GM21360 (cell line): Measurements from ENCODE around the gene PPFIBP1.
"Not testable (repeated sequence)": the region's sequence is repeated elsewhere in the genome, so short reads cannot be mapped to it uniquely, and the experiment has no call there.

Experiments used
- ATAC-seq: cut with Tn5 transposase; IDR thresholded peaks from one replicate; pipeline ENCODE4 v1.9.1; 2021; ENCODE audit warnings: mild to moderate bottlenecking, moderate library complexity; ENCODE audit not compliant: unreplicated experiment

The PPFIBP1 gene

GRCh38 chr12:27622436-27623195, 98.6 kb downstream of the PPFIBP1 start:
- ATAC-seq, result no peak

- ATAC-seq, result no peak
These were observed 99.6 kb downstream of the PPFIBP1 start for GRCh38 chr12:27623645-27624044.

GRCh38 chr12:27624586-27624985, 100.6 kb downstream of the PPFIBP1 start:
- ATAC-seq, result no peak

- no peak for ATAC-seq
These were observed 103.3 kb downstream of the PPFIBP1 start for GRCh38 chr12:27627123-27627852.

GRCh38 chr12:27627853-27628469, 104.0 kb downstream of the PPFIBP1 start:
- not testable (repeated sequence) for ATAC-seq

- not testable (repeated sequence) for ATAC-seq
These were observed 106.2 kb downstream of the PPFIBP1 start for GRCh38 chr12:27630219-27630618.

- no peak for ATAC-seq
These were observed 107.4 kb downstream of the PPFIBP1 start for GRCh38 chr12:27631365-27631764.

GRCh38 chr12:27631813-27632491, 107.9 kb downstream of the PPFIBP1 start:
- ATAC-seq, result no peak

- no peak for ATAC-seq
These were observed 111.5 kb downstream of the PPFIBP1 start for GRCh38 chr12:27635349-27635972.

GRCh38 chr12:27636569-27636968, 112.6 kb downstream of the PPFIBP1 start:
- ATAC-seq, result not testable (repeated sequence)

- ATAC-seq, result no peak
These were observed 113.5 kb downstream of the PPFIBP1 start for GRCh38 chr12:27637524-27637923.

GRCh38 chr12:27639265-27639664, 115.3 kb downstream of the PPFIBP1 start:
- ATAC-seq, result no peak

- ATAC-seq, result not testable (repeated sequence)
These were observed 116.7 kb downstream of the PPFIBP1 start for GRCh38 chr12:27640566-27641200.

- ATAC-seq, result not testable (repeated sequence)
These were observed 118.4 kb downstream of the PPFIBP1 start for GRCh38 chr12:27642361-27642760.

GRCh38 chr12:27642892-27643291, 118.9 kb downstream of the PPFIBP1 start:
- ATAC-seq, result not testable (repeated sequence)

GRCh38 chr12:27644158-27644845, 120.3 kb downstream of the PPFIBP1 start:
- no peak for ATAC-seq

GRCh38 chr12:27645671-27646070, 121.7 kb downstream of the PPFIBP1 start:
- ATAC-seq, result no peak

GRCh38 chr12:27646149-27646548, 122.1 kb downstream of the PPFIBP1 start:
- ATAC-seq, result no peak

GRCh38 chr12:27650011-27650410, 126.0 kb downstream of the PPFIBP1 start:
- no peak for ATAC-seq

- no peak for ATAC-seq
These were observed 127.2 kb downstream of the PPFIBP1 start for GRCh38 chr12:27651201-27651600.
